ENCODE measurements around the gene SLC7A6OS. TPM values are rescaled to one million over a fixed set of nuclear protein-coding genes. Genes with fewer than 3 reads are reported as not detected.
A peak's percentile ranks its signal among the peaks of the same experiment; 100 is the strongest.

SLC7A6OS gene
- total RNA-seq, 1 donor from 2014 or later = 14.4 TPM

- Histone ChIP-seq H3K27ac (peak overlapping the region; percentile 47 to 85), H3K36me3 (peaks cover 27 to 28% of the 10 kb centered on the region in 2 donors), H3K9me3 (no peaks in the 10 kb centered on the region), H3K4me1 (peaks cover 21 to 39% of the 10 kb centered on the region in 2 donors), H3K4me3 (no peak overlapping the region), H3K27me3 (no peaks in the 10 kb centered on the region)
- no peak for DNase-seq (ENCODE audit: low spot score in 2 of 2)
- TF ChIP-seq, protein P1, sequence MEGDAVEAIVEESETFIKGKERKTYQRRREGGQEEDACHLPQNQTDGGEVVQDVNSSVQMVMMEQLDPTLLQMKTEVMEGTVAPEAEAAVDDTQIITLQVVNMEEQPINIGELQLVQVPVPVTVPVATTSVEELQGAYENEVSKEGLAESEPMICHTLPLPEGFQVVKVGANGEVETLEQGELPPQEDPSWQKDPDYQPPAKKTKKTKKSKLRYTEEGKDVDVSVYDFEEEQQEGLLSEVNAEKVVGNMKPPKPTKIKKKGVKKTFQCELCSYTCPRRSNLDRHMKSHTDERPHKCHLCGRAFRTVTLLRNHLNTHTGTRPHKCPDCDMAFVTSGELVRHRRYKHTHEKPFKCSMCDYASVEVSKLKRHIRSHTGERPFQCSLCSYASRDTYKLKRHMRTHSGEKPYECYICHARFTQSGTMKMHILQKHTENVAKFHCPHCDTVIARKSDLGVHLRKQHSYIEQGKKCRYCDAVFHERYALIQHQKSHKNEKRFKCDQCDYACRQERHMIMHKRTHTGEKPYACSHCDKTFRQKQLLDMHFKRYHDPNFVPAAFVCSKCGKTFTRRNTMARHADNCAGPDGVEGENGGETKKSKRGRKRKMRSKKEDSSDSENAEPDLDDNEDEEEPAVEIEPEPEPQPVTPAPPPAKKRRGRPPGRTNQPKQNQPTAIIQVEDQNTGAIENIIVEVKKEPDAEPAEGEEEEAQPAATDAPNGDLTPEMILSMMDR (IDR thresholded peaks at IDR 0.05) = no peak
- intact Hi-C loops (cut with DNase I) = no loop called here
Observed at GRCh38 chr16:68286153-68287074, 24.3 kb downstream of the SLC7A6OS start.

DNA sequence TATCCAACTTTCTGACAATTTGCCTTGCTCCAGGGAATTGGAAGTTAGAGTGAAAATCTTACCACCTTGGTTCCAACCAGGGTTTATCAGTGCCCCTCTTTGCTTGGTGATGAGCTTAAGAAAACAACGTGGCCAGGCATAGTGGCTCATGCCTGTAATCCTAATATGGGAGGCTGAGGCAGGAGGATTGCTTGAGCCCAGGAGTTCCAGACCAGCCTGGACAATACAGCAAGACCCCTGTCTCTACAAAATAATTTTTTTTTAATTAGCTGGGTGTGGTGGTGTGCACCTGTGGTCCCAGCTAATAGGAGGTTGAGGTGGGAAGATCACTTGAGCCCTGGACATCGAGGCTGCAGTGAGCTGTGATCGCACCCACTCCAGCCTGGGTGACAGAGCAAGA is 25.1 kb downstream of the SLC7A6OS start:
- Histone ChIP-seq H3K27ac (peak overlapping the region; percentile 41 to 47), H3K4me1 (peaks cover 20 to 39% of the 10 kb centered on the region in 2 donors), H3K4me3 (no peak overlapping the region), H3K36me3 (peaks cover 20 to 24% of the 10 kb centered on the region in 2 donors), H3K27me3 (no peaks in the 10 kb centered on the region), H3K9me3 (no peaks in the 10 kb centered on the region)
- TF ChIP-seq, protein P1 (IDR thresholded peaks at IDR 0.05) = no peak
- no peak for DNase-seq (ENCODE audit: low spot score in 2 of 2)
- intact Hi-C loops (cut with DNase I) = no loop called here

- H3K27ac ChIP-seq = peak overlapping the region; percentile 41 to 47
- intact Hi-C loops (cut with DNase I) = no loop called here
- TF ChIP-seq, protein P1 (IDR thresholded peaks at IDR 0.05) = no peak
- H3K27me3 ChIP-seq = no peaks in the 10 kb centered on the region
- H3K36me3 ChIP-seq = peaks cover 17 to 23% of the 10 kb centered on the region in 2 donors
- H3K4me1 ChIP-seq = peaks cover 19 to 33% of the 10 kb centered on the region in 2 donors
- no peaks in the 10 kb centered on the region for H3K9me3 ChIP-seq
- no peak for DNase-seq (ENCODE audit: low spot score in 2 of 2)
- no peak overlapping the region for H3K4me3 ChIP-seq
Observed at GRCh38 chr16:68284847-68285246, 25.9 kb downstream of the SLC7A6OS start.

DNA sequence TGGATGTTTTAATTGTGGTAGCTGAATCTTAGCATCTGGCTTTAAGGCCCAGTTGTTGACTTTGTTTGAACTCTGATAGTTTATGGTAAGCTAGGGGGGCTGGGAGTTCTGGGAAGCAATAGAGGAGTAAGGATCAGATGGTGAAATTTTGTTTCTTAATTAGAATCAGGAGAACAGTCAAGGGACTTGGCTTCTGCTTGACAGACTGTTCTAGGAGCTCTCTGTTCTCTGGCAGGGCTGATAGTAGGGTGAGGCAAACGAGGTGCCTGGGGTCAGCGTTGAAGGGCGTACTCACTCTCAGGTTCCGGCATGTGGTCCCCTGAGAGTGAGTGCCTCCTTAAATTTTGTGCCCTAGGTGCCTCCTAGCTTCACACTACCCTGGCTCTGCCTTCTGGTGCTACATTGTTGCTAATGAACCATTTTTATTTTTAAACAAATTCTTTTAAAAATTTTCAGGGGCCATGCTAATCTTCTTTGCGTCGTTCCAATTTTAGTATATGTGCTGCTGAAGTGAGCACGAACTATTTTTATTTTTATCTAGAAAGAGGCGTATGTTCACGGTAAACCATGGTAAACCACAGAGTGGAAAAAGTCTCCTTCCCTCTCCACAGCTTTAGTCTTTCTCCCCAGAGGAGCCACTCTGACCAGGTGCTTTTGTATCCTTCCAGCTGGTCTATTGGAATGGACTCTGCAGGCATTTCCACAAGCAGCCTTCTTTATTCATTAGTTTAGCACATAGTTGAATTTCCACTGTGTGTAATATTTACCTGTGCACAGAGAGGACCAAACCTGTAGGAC is 26.7 kb downstream of the SLC7A6OS start:
- intact Hi-C loops (cut with DNase I) = no loop called here
- Histone ChIP-seq H3K27me3 (no peaks in the 10 kb centered on the region), H3K4me3 (no peak overlapping the region), H3K4me1 (peaks cover 16 to 27% of the 10 kb centered on the region in 2 donors), H3K27ac (peak overlapping the region; percentile 1 to 9), H3K36me3 (peaks cover 17 to 28% of the 10 kb centered on the region in 2 donors), H3K9me3 (no peaks in the 10 kb centered on the region)
- TF ChIP-seq, protein P1 (IDR thresholded peaks at IDR 0.05) = no peak
- no peak for DNase-seq (ENCODE audit: low spot score in 2 of 2)

DNA sequence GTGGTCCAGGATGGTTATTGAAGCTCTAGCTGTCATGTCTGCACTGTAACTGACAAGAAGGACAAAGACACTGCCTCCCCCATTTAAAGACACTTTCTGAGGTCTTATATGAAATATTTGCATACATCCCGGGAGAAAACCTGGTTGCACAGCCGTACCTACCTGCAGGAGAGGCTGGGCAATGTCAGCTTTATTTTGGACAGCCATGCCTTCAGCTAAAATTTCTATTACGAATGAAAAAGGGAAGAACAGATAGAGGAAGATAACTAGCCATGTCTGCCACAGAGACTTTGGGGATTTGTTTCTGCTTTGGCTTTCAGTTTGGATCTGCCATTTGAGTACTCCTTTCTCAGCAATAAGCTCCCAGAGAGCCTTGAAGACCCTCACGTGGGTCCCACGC is 27.4 kb downstream of the SLC7A6OS start:
- DNase-seq (ENCODE audit: low spot score in 2 of 2) = no peak
- Histone ChIP-seq H3K4me1 (peaks cover 13 to 20% of the 10 kb centered on the region in 2 donors), H3K27me3 (no peaks in the 10 kb centered on the region), H3K36me3 (peaks cover 17 to 28% of the 10 kb centered on the region in 2 donors), H3K9me3 (no peaks in the 10 kb centered on the region), H3K27ac (peak overlapping the region; percentile 9 to 43), H3K4me3 (no peak overlapping the region)
- TF ChIP-seq, protein P1 (IDR thresholded peaks at IDR 0.05) = no peak
- intact Hi-C loops (cut with DNase I) = no loop called here

Data from ascending aorta (tissue), 2 donors.